ENCODE results near the gene CACHD1. TPM values are rescaled to one million over a fixed set of nuclear protein-coding genes. Genes with fewer than 3 reads are reported as not detected.

CACHD1 gene
- total and polyA plus RNA-seq, 11 donors, result 0.89 to 10.0 (median 2.4) TPM

DNA sequence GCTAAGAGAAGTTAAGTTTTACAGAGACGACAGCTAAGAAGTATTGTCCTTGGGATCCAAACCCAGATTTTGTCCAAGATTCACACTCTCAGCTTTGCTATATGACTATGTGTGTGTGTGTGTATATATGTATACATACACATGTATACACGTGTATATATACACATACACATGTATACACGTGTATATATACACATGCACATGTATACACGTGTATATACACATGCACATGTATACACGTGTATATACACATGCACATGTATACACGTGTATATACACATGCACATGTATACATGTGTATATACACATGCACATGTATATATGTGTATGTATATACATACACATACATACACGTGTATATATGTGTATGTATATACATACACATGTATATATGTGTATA is 3.9 kb upstream of the CACHD1 start:
- 85 to 88% (median 87%) methylated on average over 7 of the region's 7 CpGs for WGBS, 4 donors
- intact Hi-C loops (cut with DNase I), result loop anchor here in 1 of 10 donors (10.0 kb wide), 1 partner anchor 209 kb away; no protein-coding TSS in a partner anchor
- TF ChIP-seq, protein P1, sequence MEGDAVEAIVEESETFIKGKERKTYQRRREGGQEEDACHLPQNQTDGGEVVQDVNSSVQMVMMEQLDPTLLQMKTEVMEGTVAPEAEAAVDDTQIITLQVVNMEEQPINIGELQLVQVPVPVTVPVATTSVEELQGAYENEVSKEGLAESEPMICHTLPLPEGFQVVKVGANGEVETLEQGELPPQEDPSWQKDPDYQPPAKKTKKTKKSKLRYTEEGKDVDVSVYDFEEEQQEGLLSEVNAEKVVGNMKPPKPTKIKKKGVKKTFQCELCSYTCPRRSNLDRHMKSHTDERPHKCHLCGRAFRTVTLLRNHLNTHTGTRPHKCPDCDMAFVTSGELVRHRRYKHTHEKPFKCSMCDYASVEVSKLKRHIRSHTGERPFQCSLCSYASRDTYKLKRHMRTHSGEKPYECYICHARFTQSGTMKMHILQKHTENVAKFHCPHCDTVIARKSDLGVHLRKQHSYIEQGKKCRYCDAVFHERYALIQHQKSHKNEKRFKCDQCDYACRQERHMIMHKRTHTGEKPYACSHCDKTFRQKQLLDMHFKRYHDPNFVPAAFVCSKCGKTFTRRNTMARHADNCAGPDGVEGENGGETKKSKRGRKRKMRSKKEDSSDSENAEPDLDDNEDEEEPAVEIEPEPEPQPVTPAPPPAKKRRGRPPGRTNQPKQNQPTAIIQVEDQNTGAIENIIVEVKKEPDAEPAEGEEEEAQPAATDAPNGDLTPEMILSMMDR (IDR thresholded peaks at IDR 0.05), result no peak
- TF ChIP-seq POLR2A (IDR thresholded peaks at IDR 0.05), result no peak
- H3K4me1 ChIP-seq, result peaks cover 0 to 16% (median 2%) of the 10 kb centered on the region in 12 donors
- H3K4me3 ChIP-seq, result no peak overlapping the region
- no peaks in the 10 kb centered on the region for H3K36me3 ChIP-seq
- no peak for DNase-seq
- no peak for ATAC-seq
- H3K27ac ChIP-seq, result no peak overlapping the region
- H3K9me3 ChIP-seq, result no peaks in the 10 kb centered on the region
- H3K27me3 ChIP-seq, result peaks cover 0 to 34% (median 0%) of the 10 kb centered on the region in 9 donors

DNA sequence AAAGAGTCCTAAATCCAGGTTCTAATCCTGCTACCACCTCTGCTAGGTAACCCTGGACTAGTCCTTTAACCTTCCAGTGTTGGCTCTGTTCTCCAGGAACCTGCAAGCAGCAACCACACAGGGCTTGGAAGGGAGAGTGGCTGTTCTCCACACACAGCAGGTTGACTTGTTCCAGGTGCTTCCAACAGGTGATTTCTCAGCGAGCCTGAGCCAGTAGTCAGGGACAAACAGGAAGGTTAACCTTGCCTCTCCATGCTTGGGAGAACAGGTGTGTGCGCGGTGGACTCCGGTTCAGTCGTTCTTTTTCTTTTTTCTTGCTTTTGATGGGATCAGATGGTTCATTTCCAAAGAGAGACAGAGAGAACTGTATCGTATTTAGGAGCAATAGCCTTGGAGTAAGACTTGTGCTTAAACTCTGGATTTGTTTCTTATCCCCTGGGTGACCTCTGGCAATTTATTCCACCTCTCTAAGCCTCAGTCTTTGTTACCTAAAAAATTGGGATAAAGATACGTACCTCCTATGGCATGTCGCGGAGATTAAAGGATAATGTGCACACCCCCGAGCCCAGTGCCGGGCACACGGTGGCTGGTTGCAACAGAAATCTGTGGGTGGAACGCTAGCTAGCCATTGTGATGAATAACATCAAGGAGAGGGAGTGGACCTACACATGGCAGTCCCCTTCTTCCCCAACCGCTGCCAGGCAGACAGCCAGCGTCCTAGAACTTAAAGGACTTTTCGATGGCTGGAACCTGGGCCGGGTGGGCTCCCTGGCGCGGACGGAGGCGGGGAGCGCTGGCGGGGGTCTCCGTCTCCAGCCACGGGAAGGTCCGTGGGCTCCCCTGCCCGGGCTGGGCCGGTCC is 583 bp upstream of the CACHD1 start:
- TF ChIP-seq POLR2A (IDR thresholded peaks at IDR 0.05), result no peak
- TF ChIP-seq, protein P1 (IDR thresholded peaks at IDR 0.05), result no peak
- whole genome bisulfite sequencing, 4 donors, result 16 to 44% (median 18%) methylated on average over 13 to 28 of the region's 28 CpGs
- Histone ChIP-seq H3K27me3 (peaks cover 0 to 41% (median 0%) of the 10 kb centered on the region in 9 donors), H3K36me3 (no peaks in the 10 kb centered on the region), H3K4me1 (peaks cover 0 to 22% (median 6%) of the 10 kb centered on the region in 12 donors), H3K4me3 (peak overlapping the region; percentile 64 to 90 (median 74)), H3K9me3 (no peaks in the 10 kb centered on the region), H3K27ac (peak overlapping the region; percentile 58 to 87 (median 81))
- intact Hi-C loops (cut with DNase I), result loop anchor here in 1 of 10 donors (10.0 kb wide), 1 partner anchor 205 kb away; no protein-coding TSS in a partner anchor
- DNase-seq, result peak in 1 of 5 donors; percentile 56
- ATAC-seq, result peak in 2 of 4 donors; percentile 11 to 22

DNA sequence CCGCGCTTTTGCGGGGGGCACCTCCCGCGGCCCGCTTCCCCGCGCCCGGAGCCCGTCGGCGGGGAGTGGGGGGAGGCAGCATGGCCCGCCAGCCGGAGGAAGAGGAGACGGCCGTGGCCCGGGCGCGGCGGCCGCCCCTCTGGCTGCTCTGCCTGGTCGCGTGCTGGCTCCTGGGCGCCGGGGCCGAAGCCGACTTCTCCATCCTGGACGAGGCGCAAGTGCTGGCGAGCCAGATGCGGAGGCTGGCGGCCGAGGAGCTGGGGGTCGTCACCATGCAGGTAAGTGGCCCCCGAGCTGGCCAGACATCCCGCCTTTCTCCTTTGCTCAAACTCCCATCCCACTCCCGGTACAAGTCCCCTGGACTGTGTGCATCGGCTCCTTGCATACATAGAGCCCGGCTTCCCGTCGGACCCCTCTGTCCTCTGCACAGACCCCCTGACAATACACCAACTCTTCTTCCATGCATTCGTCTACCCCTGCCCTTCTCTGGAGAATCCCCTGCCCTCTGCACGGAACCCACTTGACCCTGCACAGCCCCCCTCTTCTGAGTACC is 812 bp downstream of the CACHD1 start:
- H3K27ac ChIP-seq, result peak overlapping the region; percentile 58 to 87 (median 81)
- intact Hi-C loops (cut with DNase I), result loop anchor here (2.0 to 10.0 kb wide), 14 partner anchors 42 to 354 kb away; no protein-coding TSS in a partner anchor
- no peak for TF ChIP-seq POLR2A (IDR thresholded peaks at IDR 0.05)
- TF ChIP-seq, protein P1 (IDR thresholded peaks at IDR 0.05), result no peak
- H3K36me3 ChIP-seq, result no peaks in the 10 kb centered on the region
- peaks cover 4 to 35% (median 12%) of the 10 kb centered on the region in 12 donors for H3K4me1 ChIP-seq
- no peaks in the 10 kb centered on the region for H3K9me3 ChIP-seq
- 0 to 2% (median 1%) methylated on average over 19 to 43 of the region's 43 CpGs for WGBS, 4 donors
- peaks cover 0 to 41% (median 0%) of the 10 kb centered on the region in 9 donors for H3K27me3 ChIP-seq
- H3K4me3 ChIP-seq, result peak overlapping the region; percentile 64 to 90 (median 74)
- DNase-seq (peak; percentile 32 to 74 (median 40)), ATAC-seq (peak; percentile 7 to 57 (median 36))
